Measurements from ENCODE around the gene RSPO1. TPM values are rescaled to one million over a fixed set of nuclear protein-coding genes. Genes with fewer than 3 reads are reported as not detected.

Gene RSPO1
- total and polyA plus RNA-seq, 2 of the 13 experiments (the other 11 are each of a cell fraction or from before 2014, with no cell fraction given): not detected

GRCh38 chr1:37595440-37596181, 39.1 kb downstream of the RSPO1 start, which contains the start of gene GNL2 (continued):
- TF ChIP-seq, protein P1, sequence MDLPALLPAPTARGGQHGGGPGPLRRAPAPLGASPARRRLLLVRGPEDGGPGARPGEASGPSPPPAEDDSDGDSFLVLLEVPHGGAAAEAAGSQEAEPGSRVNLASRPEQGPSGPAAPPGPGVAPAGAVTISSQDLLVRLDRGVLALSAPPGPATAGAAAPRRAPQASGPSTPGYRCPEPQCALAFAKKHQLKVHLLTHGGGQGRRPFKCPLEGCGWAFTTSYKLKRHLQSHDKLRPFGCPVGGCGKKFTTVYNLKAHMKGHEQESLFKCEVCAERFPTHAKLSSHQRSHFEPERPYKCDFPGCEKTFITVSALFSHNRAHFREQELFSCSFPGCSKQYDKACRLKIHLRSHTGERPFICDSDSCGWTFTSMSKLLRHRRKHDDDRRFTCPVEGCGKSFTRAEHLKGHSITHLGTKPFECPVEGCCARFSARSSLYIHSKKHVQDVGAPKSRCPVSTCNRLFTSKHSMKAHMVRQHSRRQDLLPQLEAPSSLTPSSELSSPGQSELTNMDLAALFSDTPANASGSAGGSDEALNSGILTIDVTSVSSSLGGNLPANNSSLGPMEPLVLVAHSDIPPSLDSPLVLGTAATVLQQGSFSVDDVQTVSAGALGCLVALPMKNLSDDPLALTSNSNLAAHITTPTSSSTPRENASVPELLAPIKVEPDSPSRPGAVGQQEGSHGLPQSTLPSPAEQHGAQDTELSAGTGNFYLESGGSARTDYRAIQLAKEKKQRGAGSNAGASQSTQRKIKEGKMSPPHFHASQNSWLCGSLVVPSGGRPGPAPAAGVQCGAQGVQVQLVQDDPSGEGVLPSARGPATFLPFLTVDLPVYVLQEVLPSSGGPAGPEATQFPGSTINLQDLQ (CRISPR knock-in tag; IDR thresholded peaks at IDR 0.05): 0 out of 2 replicates have a peak, but pooled peaks have one; percentile 32
- TF ChIP-seq SNAPC2 (CRISPR knock-in tag; IDR thresholded peaks at IDR 0.05) (peak; percentile 63; the same call in 1 of the 2 replicates), DZIP1 (CRISPR knock-in tag; IDR thresholded peaks at IDR 0.05) (no peak), ZNF343 (CRISPR knock-in tag; IDR thresholded peaks at IDR 0.05) (no peak), ZNF235 (CRISPR knock-in tag; IDR thresholded peaks at IDR 0.05; ENCODE audit: borderline replicate concordance) (no peak), ZNF136 (CRISPR knock-in tag; IDR thresholded peaks at IDR 0.05; ENCODE audit: low read depth) (no peak), CCAR2 (optimal IDR thresholded peaks at IDR 0.05; ENCODE audit: low read depth, low read length) (no peak), HNF4G (IDR thresholded peaks at IDR 0.05; ENCODE audit: borderline replicate concordance, low read depth, low read length) (no peak), HNF4G (CRISPR knock-in tag; IDR thresholded peaks at IDR 0.05; ENCODE audit: borderline replicate concordance, low read depth) (no peak), SIX1 (CRISPR knock-in tag; IDR thresholded peaks at IDR 0.05; ENCODE audit: borderline replicate concordance) (no peak), ZNF510 (CRISPR knock-in tag; IDR thresholded peaks at IDR 0.05; ENCODE audit: low read depth) (peak; percentile 90), ZNF839 (CRISPR knock-in tag; IDR thresholded peaks at IDR 0.05; ENCODE audit: borderline replicate concordance) (0 out of 2 replicates have a peak, but pooled peaks have one; percentile 77), ZNF619 (CRISPR knock-in tag; IDR thresholded peaks at IDR 0.05) (peak; percentile 66; the same call in 1 of the 2 replicates), KDM5A (IDR thresholded peaks at IDR 0.05; ENCODE audit: borderline replicate concordance, low read length) (peak; percentile 86), ZEB1 (IDR thresholded peaks at IDR 0.05; ENCODE audit: insufficient replicate concordance, low read depth) (no peak), ATF6 (CRISPR knock-in tag; conservative IDR thresholded peaks at IDR 0.05) (no peak), MTA1 (CRISPR knock-in tag; IDR thresholded peaks at IDR 0.05; ENCODE audit: borderline replicate concordance) (0 out of 2 replicates have a peak, but pooled peaks have one; percentile 54), CREB3 (CRISPR knock-in tag; IDR thresholded peaks at IDR 0.05) (no peak)
- TF ChIP-seq, protein P2, sequence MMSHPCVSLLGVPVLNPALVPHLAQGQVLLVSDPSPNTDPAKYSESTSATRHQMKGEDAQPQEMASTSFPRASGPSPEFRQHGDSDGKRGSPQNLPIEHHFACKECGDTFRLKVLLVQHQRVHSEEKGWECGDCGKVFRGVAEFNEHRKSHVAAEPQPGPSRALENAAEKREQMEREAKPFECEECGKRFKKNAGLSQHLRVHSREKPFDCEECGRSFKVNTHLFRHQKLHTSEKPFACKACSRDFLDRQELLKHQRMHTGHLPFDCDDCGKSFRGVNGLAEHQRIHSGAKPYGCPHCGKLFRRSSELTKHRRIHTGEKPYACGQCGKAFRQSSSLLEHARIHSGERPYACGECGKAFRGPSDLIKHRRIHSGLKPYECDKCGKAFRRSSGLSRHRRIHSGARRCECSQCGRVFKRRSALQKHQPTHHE (CRISPR knock-in tag; IDR thresholded peaks at IDR 0.05; ENCODE audit: borderline replicate concordance): peak; percentile 42; the same call in 1 of the 2 replicates
